GM23338 (cell line): ENCODE data around the gene ESRRB.

Experiments
- CREB1 ChIP-seq: fragments of 250-450 bp; sonication (Bioruptor Pico); IDR thresholded peaks from 2 replicates; pipeline ENCODE4 v1.5.0; 2020; ENCODE audit warnings: low read depth, mild to moderate bottlenecking, moderate library complexity
- CTCF ChIP-seq, 2 experiments: fragments of 200-600 bp in 1 of 2; sonication (generic) in 1 of 2; conservative IDR thresholded peaks; 2 replicates each; pipeline versions ENCODE4 v1.5.1 to v1.6.1; 2016 to 2017; ENCODE audit warnings: antibody characterized with exemption in 2 of 2, low read depth in 2 of 2, mild to moderate bottlenecking in 2 of 2, moderate library complexity in 1 of 2
- EZH2 ChIP-seq: fragments of 200-600 bp; sonication (generic); IDR thresholded peaks from one replicate; pipeline ENCODE4 v1.8.0; 2017; ENCODE audit warnings: antibody characterized with exemption, mild to moderate bottlenecking, low read depth; ENCODE audit not compliant: unreplicated experiment
- EZH2phosphoT487 ChIP-seq: fragments of 200-600 bp; sonication (generic); IDR thresholded peaks from one replicate; pipeline ENCODE4 v1.8.1; 2018; ENCODE audit warnings: antibody characterized with exemption; ENCODE audit not compliant: unreplicated experiment
- JUNB ChIP-seq: IDR thresholded peaks from one replicate; pipeline ENCODE4 v1.6.1; 2016; ENCODE audit warnings: antibody characterized with exemption; ENCODE audit not compliant: unreplicated experiment
- NANOG ChIP-seq: IDR thresholded peaks from 2 replicates; pipeline ENCODE4 v1.6.1; 2016; ENCODE audit warnings: antibody characterized with exemption, borderline replicate concordance
- POLR2AphosphoS5 ChIP-seq: IDR thresholded peaks from 2 replicates; pipeline ENCODE4 v1.6.1; 2016; ENCODE audit warnings: antibody characterized with exemption, low read depth
- REST ChIP-seq: IDR thresholded peaks from one replicate; pipeline ENCODE4 v1.6.1; 2018; ENCODE audit warnings: antibody characterized with exemption; ENCODE audit not compliant: unreplicated experiment
- STAT1 ChIP-seq: IDR thresholded peaks from one replicate; pipeline ENCODE4 v1.6.1; 2016; ENCODE audit warnings: antibody characterized with exemption; ENCODE audit not compliant: unreplicated experiment
- ZNF114 ChIP-seq: fragments of 250-450 bp; sonication (Bioruptor Pico); IDR thresholded peaks from 2 replicates; pipeline ENCODE4 v1.5.0; 2020; ENCODE audit warnings: mild to moderate bottlenecking, moderate library complexity
- ZNF331 ChIP-seq: fragments of 250-450 bp; sonication (Bioruptor Pico); IDR thresholded peaks from 2 replicates; pipeline ENCODE4 v1.5.0; 2020; ENCODE audit warnings: low read depth, mild to moderate bottlenecking, moderate library complexity
- ZNF462 ChIP-seq: fragments of 250-450 bp; sonication (Bioruptor Pico); IDR thresholded peaks from 2 replicates; pipeline ENCODE4 v1.5.0; 2020; ENCODE audit warnings: mild to moderate bottlenecking, moderate library complexity

- TF ChIP-seq CTCF (conservative IDR thresholded peaks at IDR 0.05; ENCODE audit: low read depth in 2 of 2) (no peak), EZH2phosphoT487 (no peak), ZNF331 (CRISPR knock-in tag) (no peak), POLR2AphosphoS5 (no peak), CREB1 (CRISPR knock-in tag) (no peak), JUNB (no peak), EZH2 (no peak), REST (no peak), STAT1 (no peak), NANOG (no peak), ZNF114 (no peak), ZNF462 (CRISPR knock-in tag) (no peak)
These were observed 38.0 kb upstream of the ESRRB start for GRCh38 chr14:76337635-76338545.
